Endothelial cell of umbilical vein (primary cell): ENCODE data around the gene TOX2. TPM values are rescaled to one million over a fixed set of nuclear protein-coding genes. Genes with fewer than 3 reads are reported as not detected.

Source experiments
- BruUV-seq: library from RNA; stranded (reverse); fragments of 400-500 nt; replicated peaks from 2 replicates; lab custom pipeline; 2021; lab: Mats Ljungman, UMichigan
- CTCF ChIA-PET: fragments of 300-600, 350-600 bp; sonication (Branson Sonifier 250); formaldehyde crosslinking; loops from one replicate; lab custom pipeline; 2021; ENCODE audit warnings: antibody characterized with exemption, inconsistent platforms; lab: Charles Lee
- POLR2A ChIA-PET: fragments of 300-600, 350-600 bp; sonication (Branson Sonifier 250); formaldehyde crosslinking; loops from one replicate; lab custom pipeline; 2021; ENCODE audit warnings: antibody characterized with exemption, inconsistent platforms; lab: Charles Lee
- DNase-seq: peaks from one replicate; pipeline ENCODE4 v3.0.0-alpha.2; 2011; ENCODE audit warnings: low read depth, low spot score
- FAIRE-seq: peaks from 2 replicates; lab custom pipeline; 2011; peaks lifted over from hg19 to GRCh38; lab: Jason Lieb, UNC
- H2AFZ ChIP-seq: 2 replicates; pipeline ENCODE4 v1.6.0; 2012; ENCODE audit warnings: low read depth, low read length, control low read depth, inconsistent platforms
- H3K27ac ChIP-seq: 2 replicates; pipeline ENCODE4 v1.5.1; 2011; ENCODE audit warnings: low read depth, mild to moderate bottlenecking, control low read depth, low read length, moderate library complexity; ENCODE audit not compliant: insufficient read depth
- H3K27me3 ChIP-seq, 2 experiments: 2 replicates each; pipeline versions ENCODE4 v1.6.0 to v1.6.1; 2011; ENCODE audit warnings: low read length in 2 of 2, mixed read lengths in 1 of 2; ENCODE audit not compliant: control insufficient read depth in 2 of 2, insufficient read depth in 2 of 2
- H3K36me3 ChIP-seq, 2 experiments: 2 replicates in 1 of 2; 3 replicates in 1 of 2; pipeline ENCODE4 v1.5.1; 2011; ENCODE audit warnings: low read length in 2 of 2, mild to moderate bottlenecking in 1 of 2, moderate library complexity in 1 of 2; ENCODE audit not compliant: control insufficient read depth in 2 of 2, insufficient read depth in 2 of 2; ENCODE audit errors: extremely low read depth in 1 of 2
- H3K4me1 ChIP-seq: 3 replicates; pipeline ENCODE4 v1.5.1; 2011; ENCODE audit warnings: mild to moderate bottlenecking, low read length; ENCODE audit not compliant: control insufficient read depth, insufficient read depth; ENCODE audit errors: extremely low read depth
- H3K4me2 ChIP-seq: 2 replicates; pipeline ENCODE4 v1.6.1; 2011; ENCODE audit warnings: low read length, control low read depth, mixed read lengths; ENCODE audit not compliant: insufficient read depth
- H3K4me3 ChIP-seq, 3 experiments: fragments of 200-600 bp in 1 of 3; sonication (generic), shearing (Covaris generic) in 1 of 3; replicated peaks in 1 of 3; 2 replicates each; pipeline ENCODE4 v1.5.1; 2011 to 2016; ENCODE audit warnings: control low read depth in 3 of 3, low read length in 3 of 3, mild to moderate bottlenecking in 2 of 3, inconsistent platforms in 1 of 3, low read depth in 1 of 3, moderate library complexity in 1 of 3; ENCODE audit not compliant: insufficient read depth in 1 of 3
- H3K79me2 ChIP-seq: 2 replicates; pipeline ENCODE4 v1.6.0; 2012; ENCODE audit warnings: low read length, inconsistent platforms; ENCODE audit not compliant: control insufficient read depth, insufficient read depth
- H3K9ac ChIP-seq: replicated peaks from 2 replicates; pipeline ENCODE3; 2011; ENCODE audit warnings: low read length, control low read depth; ENCODE audit not compliant: insufficient read depth; ENCODE audit errors: extremely low read depth
- H3K9me1 ChIP-seq: replicated peaks from 3 replicates; pipeline ENCODE4 v1.6.0; 2011; ENCODE audit warnings: mild to moderate bottlenecking, low read length; ENCODE audit not compliant: control insufficient read depth, insufficient read depth; ENCODE audit errors: extremely low read depth
- H3K9me3 ChIP-seq: replicated peaks from 2 replicates; pipeline ENCODE4 v1.5.1; 2012; ENCODE audit warnings: low read length, inconsistent platforms; ENCODE audit not compliant: control insufficient read depth, insufficient read depth
- H4K20me1 ChIP-seq: replicated peaks from 2 replicates; pipeline ENCODE3; 2011; ENCODE audit warnings: mild to moderate bottlenecking, low read length; ENCODE audit not compliant: control insufficient read depth, insufficient read depth; ENCODE audit errors: extremely low read depth
- EZH2 ChIP-seq: IDR thresholded peaks from 2 replicates; pipeline ENCODE4 v1.6.1; 2012; ENCODE audit warnings: borderline replicate concordance, low read depth, mild to moderate bottlenecking, moderate library complexity, low read length, inconsistent platforms; ENCODE audit not compliant: severe bottlenecking
- FOS ChIP-seq: IDR thresholded peaks from 2 replicates; pipeline ENCODE4 v1.6.1; 2011; ENCODE audit warnings: mild to moderate bottlenecking, low read length, moderate library complexity, borderline replicate concordance; ENCODE audit not compliant: insufficient read depth
- GATA2 ChIP-seq: IDR thresholded peaks from 2 replicates; pipeline ENCODE4 v1.7.0; 2011; ENCODE audit warnings: low read depth, mild to moderate bottlenecking, moderate library complexity, mixed read lengths, low read length; ENCODE audit not compliant: insufficient read length, insufficient read depth
- JUN ChIP-seq: IDR thresholded peaks from 2 replicates; pipeline ENCODE4 v1.6.1; 2011; ENCODE audit warnings: borderline replicate concordance, low read depth; ENCODE audit not compliant: insufficient read length, insufficient read depth
- MYC ChIP-seq: IDR thresholded peaks from one replicate; pipeline ENCODE4 v1.6.1; 2011; ENCODE audit warnings: mild to moderate bottlenecking, low read depth, low read length
- POLR2A ChIP-seq: IDR thresholded peaks from 2 replicates; pipeline ENCODE4 v1.6.1; 2012; ENCODE audit warnings: low read depth, mild to moderate bottlenecking, control low read depth, low read length
- POLR2AphosphoS5 ChIP-seq: IDR thresholded peaks from 2 replicates; pipeline ENCODE4 v1.6.1; 2012; ENCODE audit warnings: low read depth, mild to moderate bottlenecking, control low read depth, low read length, moderate library complexity; ENCODE audit not compliant: insufficient read depth
- dilution Hi-C: fragments of 300-500 bp; cut with MboI; formaldehyde crosslinking; loops from one replicate; pipeline ENCODE4 v1.15.0; 2019; ENCODE audit warnings: low sequenced_read_pairs; ENCODE audit not compliant: extremely low pct_ligation_motif_present
- intact Hi-C: fragments of 100-400 bp; cut with micrococcal nuclease; formaldehyde crosslinking; loops from one replicate; pipeline ENCODE4 v1.10.0; 2022
- polyA plus RNA-seq, 4 experiments: library from polyadenylated mRNA; depleted of rRNA in 3 of 4; stranded (reverse) in 3 of 4; unstranded in 1 of 4; fragments of >200 nt; gene quantifications; 2 replicates each; pipeline versions ENCODE4 v1.2.1 to v1.2.3, GENCODE V29; 2011 to 2012; ENCODE audit warnings: missing spikeins in 1 of 4
- total RNA-seq: library from RNA; stranded (reverse); gene quantifications from 2 replicates; pipeline ENCODE4 v1.2.3, GENCODE V29; 2021
- TF ChIP-seq, protein P1 (sequence below): IDR thresholded peaks from 2 replicates; pipeline ENCODE4 v1.6.1; 2011; ENCODE audit not compliant: insufficient read depth, insufficient read length
- TF ChIP-seq, protein P2 (sequence below), 2 donors: IDR thresholded peaks; 1 replicate in 1 of 2; 2 replicates in 1 of 2; pipeline ENCODE4 v1.5.1; 2011; ENCODE audit warnings: low read length in 2 of 2, mild to moderate bottlenecking in 2 of 2, moderate library complexity in 2 of 2, control low read depth in 1 of 2, inconsistent platforms in 1 of 2, low read depth in 1 of 2; ENCODE audit not compliant: insufficient read depth in 1 of 2; ENCODE audit errors: extremely low read depth in 1 of 2

Gene TOX2
- total and polyA plus RNA-seq, 2 donors (not counting 3 experiments of a cell fraction or from before 2014, with no cell fraction given): 7.0 to 18.6 TPM

DNA sequence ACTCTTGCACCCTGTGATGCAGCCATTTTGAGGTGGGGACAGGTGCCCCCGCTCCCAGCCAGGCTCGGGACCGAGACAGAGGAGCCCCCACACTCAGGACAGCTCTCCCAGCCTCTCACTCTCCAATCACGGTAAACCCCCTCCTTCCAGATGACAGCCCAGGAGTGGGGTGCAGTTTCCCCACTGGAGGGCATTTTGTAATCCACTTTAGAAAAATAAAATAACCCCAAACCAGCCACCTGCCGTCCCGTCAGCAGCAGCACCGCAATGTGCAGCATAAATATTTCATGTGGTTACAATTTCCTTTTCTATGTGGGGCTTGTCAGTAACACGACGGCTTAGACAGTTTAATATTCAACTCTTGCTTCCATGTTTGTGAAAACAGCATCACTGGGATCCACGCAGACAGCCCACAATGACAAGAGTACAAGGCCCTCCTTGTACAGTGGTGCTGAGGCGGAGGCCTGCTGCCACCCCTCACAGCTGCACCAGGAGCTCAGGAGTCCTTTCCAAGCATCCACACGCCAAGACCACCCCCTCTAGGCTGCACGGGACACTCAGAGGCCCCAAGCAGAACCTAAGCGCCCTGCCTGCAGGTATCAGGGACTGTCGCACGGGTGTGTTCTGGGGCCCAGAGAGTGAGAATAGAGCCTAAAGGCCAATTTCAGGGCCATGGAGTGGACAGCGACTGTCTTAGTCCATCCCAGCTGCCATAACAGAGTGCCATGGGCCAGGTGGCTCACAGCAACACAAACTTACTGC, 155.7 kb downstream of the TOX2 start:
- TF ChIP-seq JUN (no peak), FOS (no peak), POLR2AphosphoS5 (no peak), GATA2 (no peak), MYC (no peak)
- TF ChIP-seq, protein P1, sequence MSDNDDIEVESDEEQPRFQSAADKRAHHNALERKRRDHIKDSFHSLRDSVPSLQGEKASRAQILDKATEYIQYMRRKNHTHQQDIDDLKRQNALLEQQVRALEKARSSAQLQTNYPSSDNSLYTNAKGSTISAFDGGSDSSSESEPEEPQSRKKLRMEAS: no peak
- ChIA-PET CTCF (no interaction called here), POLR2A (no interaction called here)
- Histone ChIP-seq H3K4me2 (no peak overlapping the region), H2AFZ (no peak overlapping the region), H3K4me1 (peaks cover 6% of the 10 kb centered on the region), H3K79me2 (no peaks in the 10 kb centered on the region), H3K9me3 (no peaks in the 10 kb centered on the region), H4K20me1 (no peaks in the 10 kb centered on the region), H3K27ac (no peak overlapping the region), H3K9me1 (no peaks in the 10 kb centered on the region), H3K27me3 (no peaks in the 10 kb centered on the region), H3K36me3 (no peaks in the 10 kb centered on the region), H3K9ac (no peak overlapping the region), H3K4me3 (no peak overlapping the region)
- no peak for DNase-seq
- no TSS peak for BruUV-seq
- dilution Hi-C loops: no loop called here
- intact Hi-C loops: loop anchor here (5.0 kb wide), 1 partner anchor 53 kb away; no protein-coding TSS in a partner anchor
- FAIRE-seq: no peak

DNA sequence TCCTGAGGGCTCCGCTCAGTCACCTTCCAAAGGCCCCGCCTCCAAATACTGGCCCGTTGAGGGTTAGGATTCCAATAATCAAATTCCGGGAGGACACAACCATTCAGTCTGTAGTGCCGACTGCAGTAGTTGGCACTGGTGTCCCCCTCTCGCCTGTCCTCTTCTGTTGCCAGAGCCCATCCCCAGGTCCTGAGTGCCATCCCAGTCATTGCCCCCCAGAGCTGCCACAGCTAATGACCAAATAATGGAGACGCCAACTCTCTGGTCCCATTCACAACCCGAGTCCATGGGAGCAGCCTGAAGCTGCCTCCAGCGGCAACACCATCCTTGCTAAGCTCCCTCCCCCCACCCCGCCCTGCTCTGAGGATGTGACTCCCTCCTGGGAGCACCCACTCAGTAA, 156.4 kb downstream of the TOX2 start:
- no TSS peak for BruUV-seq
- no peaks in the 10 kb centered on the region for H3K36me3 ChIP-seq
- H3K4me2 ChIP-seq: no peak overlapping the region
- H3K9me3 ChIP-seq: no peaks in the 10 kb centered on the region
- ChIA-PET POLR2A (no interaction called here), CTCF (no interaction called here)
- no peak overlapping the region for H3K27ac ChIP-seq
- DNase-seq (no peak), FAIRE-seq (no peak)
- intact Hi-C loops (loop anchor here (5.0 kb wide), 1 partner anchor 54 kb away; no protein-coding TSS in a partner anchor), dilution Hi-C loops (no loop called here)
- H3K79me2 ChIP-seq: no peaks in the 10 kb centered on the region
- H3K9me1 ChIP-seq: no peaks in the 10 kb centered on the region
- TF ChIP-seq FOS: no peak
- TF ChIP-seq JUN: no peak
- no peak for TF ChIP-seq POLR2AphosphoS5
- TF ChIP-seq, protein P1: no peak
- no peak for TF ChIP-seq POLR2A
- no peak for TF ChIP-seq EZH2
- TF ChIP-seq, protein P2, sequence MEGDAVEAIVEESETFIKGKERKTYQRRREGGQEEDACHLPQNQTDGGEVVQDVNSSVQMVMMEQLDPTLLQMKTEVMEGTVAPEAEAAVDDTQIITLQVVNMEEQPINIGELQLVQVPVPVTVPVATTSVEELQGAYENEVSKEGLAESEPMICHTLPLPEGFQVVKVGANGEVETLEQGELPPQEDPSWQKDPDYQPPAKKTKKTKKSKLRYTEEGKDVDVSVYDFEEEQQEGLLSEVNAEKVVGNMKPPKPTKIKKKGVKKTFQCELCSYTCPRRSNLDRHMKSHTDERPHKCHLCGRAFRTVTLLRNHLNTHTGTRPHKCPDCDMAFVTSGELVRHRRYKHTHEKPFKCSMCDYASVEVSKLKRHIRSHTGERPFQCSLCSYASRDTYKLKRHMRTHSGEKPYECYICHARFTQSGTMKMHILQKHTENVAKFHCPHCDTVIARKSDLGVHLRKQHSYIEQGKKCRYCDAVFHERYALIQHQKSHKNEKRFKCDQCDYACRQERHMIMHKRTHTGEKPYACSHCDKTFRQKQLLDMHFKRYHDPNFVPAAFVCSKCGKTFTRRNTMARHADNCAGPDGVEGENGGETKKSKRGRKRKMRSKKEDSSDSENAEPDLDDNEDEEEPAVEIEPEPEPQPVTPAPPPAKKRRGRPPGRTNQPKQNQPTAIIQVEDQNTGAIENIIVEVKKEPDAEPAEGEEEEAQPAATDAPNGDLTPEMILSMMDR (IDR thresholded peaks at IDR 0.05; ENCODE audit: extremely low read depth in 1 of 2, insufficient read depth in 1 of 2, low read depth in 1 of 2, low read length in 2 of 2): no peak
- no peak for TF ChIP-seq MYC
- no peak for TF ChIP-seq GATA2
- H3K4me3 ChIP-seq: no peak overlapping the region
- H2AFZ ChIP-seq: no peak overlapping the region
- no peak overlapping the region for H3K9ac ChIP-seq
- peaks cover 6% of the 10 kb centered on the region for H3K4me1 ChIP-seq
- H3K27me3 ChIP-seq: no peaks in the 10 kb centered on the region
- no peaks in the 10 kb centered on the region for H4K20me1 ChIP-seq
